Activated CD8-positive, alpha-beta memory T cell treated with anti-CD3 and anti-CD28 coated beads for 4 hours (primary cell): ENCODE results near the gene KCNK3.
"Not testable (repeated sequence)": the region's sequence is repeated elsewhere in the genome, so short reads cannot be mapped to it uniquely, and the experiment has no call there.

ENCODE experiments used
- DNase-seq, 2 donors: peaks; one replicate each; pipeline ENCODE4 v3.0.0-alpha.2; 2020; ENCODE audit warnings: low read depth in 2 of 2

The KCNK3 gene

DNA sequence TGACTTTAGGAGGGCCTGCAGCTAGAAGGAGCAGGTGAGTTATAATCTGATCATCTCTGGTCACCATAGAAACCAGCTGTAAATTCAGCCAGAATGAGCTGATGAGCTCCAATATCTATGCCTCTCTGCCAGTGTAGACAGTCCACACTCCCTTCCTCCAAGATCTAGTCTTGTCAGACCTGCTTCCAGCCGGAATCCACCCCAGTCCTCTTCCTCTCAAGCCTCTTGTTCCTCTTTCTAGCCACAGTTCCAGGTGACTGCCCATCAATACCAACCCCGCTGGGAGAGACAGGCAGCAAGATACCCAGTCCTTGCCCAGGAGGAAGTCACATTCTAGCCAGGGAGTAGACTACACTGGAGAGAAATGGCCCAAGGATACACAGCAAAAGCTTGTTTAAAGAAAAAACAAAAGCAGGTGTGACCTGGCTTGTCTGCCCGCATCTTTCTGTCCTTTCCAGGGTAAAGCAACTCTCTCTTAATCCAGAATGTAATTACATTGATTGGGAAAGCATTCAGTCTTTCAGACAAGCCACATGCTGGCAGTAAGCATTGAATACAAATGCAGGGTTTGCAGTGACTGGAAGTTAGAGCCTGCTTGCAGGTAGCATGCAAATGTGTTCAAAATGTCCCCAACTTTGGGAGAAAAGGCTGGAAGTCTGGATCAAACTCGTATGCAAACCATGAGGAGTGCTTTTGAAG is 62.6 kb downstream of the KCNK3 start:
- DNase-seq, result no peak

DNA sequence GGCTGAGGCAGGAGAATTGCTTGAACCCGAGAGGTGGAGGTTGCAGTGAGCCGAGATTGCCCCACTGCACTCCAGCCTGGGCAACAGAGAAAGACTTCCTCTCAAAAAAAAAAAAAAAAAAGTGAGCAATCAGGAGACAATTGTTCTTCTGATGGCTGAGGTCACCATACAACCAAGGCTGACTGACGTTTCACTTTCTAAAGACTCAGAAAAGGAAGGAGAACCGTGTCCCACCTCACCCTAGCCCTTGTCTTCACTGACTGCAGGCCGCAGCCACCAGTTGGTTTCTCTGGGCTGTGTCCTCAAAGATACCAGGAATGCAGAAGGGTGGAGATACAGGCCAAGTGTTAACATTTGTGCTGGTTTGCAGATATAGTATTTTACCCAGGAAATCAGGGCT is 63.8 kb downstream of the KCNK3 start:
- no peak for DNase-seq

- DNase-seq, result no peak
These were observed 65.6 kb downstream of the KCNK3 start for GRCh38 chr2:26757873-26758789.

DNA sequence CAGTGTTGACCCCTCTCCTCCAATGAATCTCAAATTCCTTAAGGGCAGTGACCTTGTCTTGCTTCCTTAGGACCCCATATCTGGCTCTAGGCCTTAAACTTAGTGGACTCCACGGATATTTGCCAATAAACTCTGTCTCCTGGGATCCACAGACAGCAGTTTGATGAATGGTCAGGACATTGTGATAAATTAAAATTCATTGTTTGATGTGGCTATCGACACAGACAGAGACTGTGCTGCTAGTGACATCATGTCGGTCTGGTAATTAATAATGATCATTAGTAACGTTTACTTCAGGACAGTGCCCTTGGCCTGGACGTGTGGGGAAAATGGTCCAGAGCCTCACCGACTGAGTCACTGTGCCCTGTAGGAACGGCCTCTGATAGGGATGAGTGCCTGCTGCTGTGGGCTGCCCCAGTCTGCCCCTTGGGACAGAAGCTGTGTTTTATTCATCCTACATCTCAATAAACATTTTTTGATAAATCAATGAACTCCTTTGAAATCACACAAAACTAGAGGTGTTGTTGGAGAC is 66.3 kb downstream of the KCNK3 start:
- DNase-seq, result no peak

- no peak for DNase-seq
These were observed 67.3 kb downstream of the KCNK3 start for GRCh38 chr2:26759845-26760244.

DNA sequence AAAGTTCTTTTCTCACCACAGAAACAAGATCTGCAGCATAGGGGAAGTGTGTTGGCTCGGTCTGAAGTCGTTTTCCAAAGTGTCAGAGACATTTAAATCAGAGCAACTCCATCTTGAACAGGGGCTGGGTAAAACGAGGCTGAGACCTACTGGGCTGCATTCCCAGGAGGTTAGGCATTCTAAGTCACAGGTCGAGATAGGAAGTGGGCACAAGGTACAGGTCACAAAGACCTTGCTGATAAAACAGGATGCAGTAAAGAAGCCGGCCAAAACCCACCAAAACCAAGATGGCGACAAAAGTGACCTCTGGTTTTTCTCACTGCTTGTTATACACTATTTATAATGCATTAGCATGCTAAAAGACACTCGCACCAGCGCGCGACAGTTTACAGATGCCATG is 68.5 kb downstream of the KCNK3 start:
- DNase-seq, result not testable (repeated sequence)

GRCh38 chr2:26763019-26763418 is 70.5 kb downstream of the KCNK3 start:
- no peak for DNase-seq

- peak; percentile 55 to 63 for DNase-seq
These were observed 71.8 kb downstream of the KCNK3 start, which contains the start of gene SLC35F6 for GRCh38 chr2:26764078-26764887. Gene SLC35F6 (plus strand): TSS chr2:26764284. CDS start chr2:26764350, 66 bp downstream.

GRCh38 chr2:26764906-26765305 is 72.4 kb downstream of the KCNK3 start:
- DNase-seq, result no peak

DNA sequence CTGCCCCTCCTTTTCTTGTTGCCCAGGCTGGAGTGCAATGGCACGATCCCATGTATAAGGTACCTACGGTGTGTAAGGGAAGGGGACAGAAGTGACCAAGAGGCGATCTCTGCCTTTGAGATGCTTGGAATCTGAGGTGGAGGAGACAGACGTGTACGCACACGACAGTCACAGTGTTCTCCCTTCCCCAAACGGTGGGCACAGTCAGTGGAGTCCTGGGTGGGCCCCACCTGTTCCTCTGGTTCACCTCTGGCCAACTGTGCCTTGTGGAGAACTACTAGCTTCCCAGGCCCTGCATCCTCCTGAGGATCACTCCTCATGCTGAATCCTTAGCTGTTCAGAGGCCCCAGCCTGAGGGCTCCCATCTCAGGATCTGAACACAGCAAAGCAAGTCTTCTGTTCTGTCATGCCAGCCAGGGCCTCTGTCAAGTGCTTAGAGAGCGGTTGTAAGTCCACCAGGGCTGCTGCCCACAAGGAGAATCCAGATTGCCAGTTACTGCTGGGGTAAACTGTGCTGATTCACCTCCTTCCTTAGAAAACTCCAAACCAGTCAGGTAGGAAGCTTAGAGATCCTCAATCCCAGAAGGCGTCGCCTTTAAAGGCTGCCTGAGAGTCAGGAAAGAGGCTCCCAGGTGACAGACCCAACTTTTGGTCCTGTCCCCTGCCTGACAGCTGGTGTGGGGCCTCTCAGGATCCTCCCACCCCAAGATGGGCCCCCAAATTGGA is 73.1 kb downstream of the KCNK3 start:
- no peak for DNase-seq

- DNase-seq, result no peak
These were observed 74.6 kb downstream of the KCNK3 start for GRCh38 chr2:26767129-26767528.

DNA sequence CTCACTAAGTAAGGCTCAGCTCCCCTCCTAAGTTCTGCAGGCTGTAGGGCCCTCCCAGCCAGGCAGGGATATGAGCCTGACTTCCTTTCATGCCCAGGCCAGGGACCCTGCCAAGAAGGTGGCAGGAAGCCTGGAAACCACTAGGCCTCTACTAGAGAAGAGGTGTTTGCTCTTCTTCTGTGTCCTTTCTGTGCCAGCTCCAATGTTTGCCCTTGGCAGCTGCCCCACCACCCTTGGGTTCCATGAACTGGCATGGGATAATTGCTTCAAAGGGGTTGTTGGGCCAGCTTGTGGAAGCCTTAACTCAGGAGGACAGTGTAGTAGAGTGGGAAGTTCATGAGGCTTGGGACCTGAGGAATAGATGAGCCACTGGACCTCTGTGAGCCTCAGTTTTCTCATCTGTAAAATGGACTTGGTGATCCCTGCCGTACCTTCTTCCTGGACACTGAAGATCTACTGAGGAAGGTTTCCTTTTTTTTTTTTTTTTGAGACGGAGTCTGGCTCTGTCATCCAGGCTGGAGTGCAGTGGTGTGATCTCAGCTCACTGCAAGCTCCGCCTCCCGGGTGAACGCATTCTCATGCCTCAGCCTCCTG is 75.5 kb downstream of the KCNK3 start:
- no peak for DNase-seq

GRCh38 chr2:26768759-26769088 is 76.2 kb downstream of the KCNK3 start:
- DNase-seq, result no peak

GRCh38 chr2:26769089-26769761 is 76.7 kb downstream of the KCNK3 start:
- no peak for DNase-seq

- DNase-seq, result no peak
These were observed 78.6 kb downstream of the KCNK3 start for GRCh38 chr2:26770986-26771586.

GRCh38 chr2:26772064-26773001 is 79.8 kb downstream of the KCNK3 start:
- DNase-seq, result no peak

DNA sequence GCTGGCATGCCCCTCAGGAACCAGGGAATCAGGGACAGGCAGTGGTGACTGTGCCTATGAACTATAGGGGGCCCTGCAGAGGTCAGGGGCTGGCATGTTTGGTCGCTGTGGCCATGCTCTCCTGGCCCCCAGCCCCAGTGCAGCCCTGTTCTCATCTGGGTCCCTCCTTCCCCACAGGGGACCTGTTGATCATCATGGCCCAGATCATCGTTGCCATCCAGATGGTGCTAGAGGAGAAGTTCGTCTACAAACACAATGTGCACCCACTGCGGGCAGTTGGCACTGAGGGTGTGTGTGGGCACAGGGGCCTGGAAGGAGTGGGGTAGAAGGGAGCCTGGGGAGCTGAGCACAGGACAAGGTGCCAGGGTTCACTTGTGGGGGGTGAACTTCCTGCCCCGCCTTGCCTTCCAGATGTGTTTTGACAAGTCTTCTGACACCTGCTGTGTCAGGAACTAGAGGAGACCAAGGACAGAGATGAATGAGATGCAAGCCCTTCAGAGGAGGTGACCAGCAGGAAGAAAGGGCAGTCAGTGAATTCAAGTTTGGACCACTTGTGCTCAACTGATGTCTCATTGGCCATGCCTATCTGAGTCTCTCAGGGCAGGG is 83.8 kb downstream of the KCNK3 start:
- no peak for DNase-seq

DNA sequence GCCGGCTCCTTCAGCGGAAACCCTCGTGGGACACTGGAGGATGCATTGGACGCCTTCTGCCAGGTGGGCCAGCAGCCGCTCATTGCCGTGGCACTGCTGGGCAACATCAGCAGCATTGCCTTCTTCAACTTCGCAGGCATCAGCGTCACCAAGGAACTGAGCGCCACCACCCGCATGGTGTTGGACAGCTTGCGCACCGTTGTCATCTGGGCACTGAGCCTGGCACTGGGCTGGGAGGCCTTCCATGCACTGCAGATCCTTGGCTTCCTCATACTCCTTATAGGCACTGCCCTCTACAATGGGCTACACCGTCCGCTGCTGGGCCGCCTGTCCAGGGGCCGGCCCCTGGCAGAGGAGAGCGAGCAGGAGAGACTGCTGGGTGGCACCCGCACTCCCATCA is 85.6 kb downstream of the KCNK3 start:
- DNase-seq, result no peak
